Stomach (tissue), 9 donors: ENCODE data around the gene RNF130. TPM values are rescaled to one million over a fixed set of nuclear protein-coding genes. Genes with fewer than 3 reads are reported as not detected.

Experiments
- DNase-seq, 2 donors: peaks; one replicate each; pipeline versions ENCODE4 v3.0.0 to v3.0.0-alpha.2; 2013 to 2019
- H3K27ac ChIP-seq, 5 donors: fragments of 200-600 bp in 4 of 5; sonication (generic) in 4 of 5; one replicate each; pipeline ENCODE4 v1.5.1; 2013 to 2019; ENCODE audit warnings: mild to moderate bottlenecking in 1 of 5, moderate library complexity in 1 of 5
- H3K27me3 ChIP-seq, 3 donors: fragments of 200-600 bp; sonication (generic); one replicate each; pipeline ENCODE4 v1.5.1; 2017 to 2019; ENCODE audit warnings: mixed run types in 1 of 3
- H3K36me3 ChIP-seq, 4 donors: fragments of 200-600 bp; sonication (generic); 1 replicate in 3 of 4; 2 replicates in 1 of 4; pipeline ENCODE4 v1.5.1; 2016 to 2019
- H3K4me1 ChIP-seq, 4 donors: fragments of 200-600 bp; sonication (generic); one replicate each; pipeline ENCODE4 v1.5.1; 2016 to 2019
- H3K4me3 ChIP-seq, 4 donors: fragments of 200-600 bp; sonication (generic) in 3 of 4; one replicate each; pipeline ENCODE4 v1.5.1; 2016 to 2019; ENCODE audit warnings: mild to moderate bottlenecking in 1 of 4
- H3K9me3 ChIP-seq, 4 donors: fragments of 200-600 bp; sonication (generic); one replicate each; pipeline ENCODE4 v1.5.1; 2016 to 2019
- CTCF ChIP-seq, 7 experiments: fragments of 450-650 bp in 4 of 7; fragments of 200-600 bp in 3 of 7; sonication (generic) in 3 of 7; IDR thresholded peaks; one replicate each; pipeline ENCODE4 v1.5.1; 2016 to 2019; ENCODE audit warnings: antibody characterized with exemption in 7 of 7, control low read depth in 2 of 7, mild to moderate bottlenecking in 1 of 7
- EP300 ChIP-seq: sonication (generic); formaldehyde crosslinking; IDR thresholded peaks from one replicate; pipeline ENCODE4 v1.6.1; 2017; ENCODE audit warnings: antibody characterized with exemption
- POLR2A ChIP-seq, 4 donors: fragments of 450-650 bp; IDR thresholded peaks; one replicate each; pipeline ENCODE4 v1.6.1; 2016; ENCODE audit warnings: antibody characterized with exemption in 4 of 4, control low read depth in 2 of 4, mild to moderate bottlenecking in 1 of 4, moderate library complexity in 1 of 4
- POLR2AphosphoS5 ChIP-seq, 3 donors: sonication (generic); formaldehyde crosslinking; IDR thresholded peaks; one replicate each; pipeline ENCODE4 v1.6.1; 2016; ENCODE audit warnings: antibody characterized with exemption in 3 of 3
- WGBS, 5 donors: extraction: QIAGEN DNeasy Blood & Tissue Kit in 3 of 5; methylation state at CpG; one replicate each; pipeline versions ENCODE4 v1.1.5 to v1.1.7; 2013 to 2018; 5-methylcytosine and 5-hydroxymethylcytosine counted together
- intact Hi-C: fragments of 100-400 bp; cut with DNase I; formaldehyde crosslinking; loops from one replicate; pipeline ENCODE4 v1.15.1; 2023; ENCODE audit warnings: low total_unique reads
- polyA plus RNA-seq, 3 donors: library from polyadenylated mRNA; stranded (reverse); fragments of 200-250 nt; gene quantifications; one replicate each; pipeline ENCODE4 v1.2.3, GENCODE V29; 2013
- total RNA-seq, 5 donors: library from RNA; depleted of rRNA; stranded (reverse); fragments of >200 nt; gene quantifications; one replicate each; pipeline versions ENCODE4 v1.1.0 to v1.2.3, GENCODE V29; 2014 to 2016
- donor health status: healthy with polysubstance abuse.
- donor health status: Bipolar disorder and iron deficiency.
- donor health status: healthy.

Gene RNF130
- total and polyA plus RNA-seq, 8 donors, result 27.0 to 87.8 (median 56.1) TPM

- Histone ChIP-seq H3K36me3 (no peaks in the 10 kb centered on the region), H3K27me3 (no peaks in the 10 kb centered on the region), H3K4me1 (peaks cover 10 to 47% (median 34%) of the 10 kb centered on the region in 4 donors), H3K9me3 (no peaks in the 10 kb centered on the region), H3K4me3 (peak overlapping the region; percentile 86 to 96 (median 93)), H3K27ac (peak overlapping the region; percentile 95 to 99 (median 97))
- WGBS, 5 donors, result 1 to 2% (median 2%) methylated on average over 40 to 48 of the region's 48 CpGs
- no peak for TF ChIP-seq CTCF (IDR thresholded peaks at IDR 0.05)
- TF ChIP-seq POLR2AphosphoS5 (IDR thresholded peaks at IDR 0.05), result no peak
- TF ChIP-seq POLR2A (IDR thresholded peaks at IDR 0.05), result no peak
- TF ChIP-seq EP300, result no peak
- DNase-seq, result peak; percentile 36 to 70
- intact Hi-C loops, result no loop called here
These were observed 616 bp downstream of the RNF130 start for GRCh38 chr5:180070756-180071530.

- DNase-seq, result peak; percentile 56 to 58
- H3K4me3 ChIP-seq, result peak overlapping the region; percentile 86 to 96 (median 93)
- peaks cover 10 to 47% (median 34%) of the 10 kb centered on the region in 4 donors for H3K4me1 ChIP-seq
- H3K36me3 ChIP-seq, result no peaks in the 10 kb centered on the region
- intact Hi-C loops, result no loop called here
- H3K9me3 ChIP-seq, result no peaks in the 10 kb centered on the region
- 20 to 49% (median 27%) methylated on average over 9 of the region's 9 CpGs for WGBS, 5 donors
- H3K27me3 ChIP-seq, result no peaks in the 10 kb centered on the region
- H3K27ac ChIP-seq, result peak overlapping the region; percentile 43 to 99 (median 95)
- TF ChIP-seq POLR2AphosphoS5 (IDR thresholded peaks at IDR 0.05), result peak in 2 of 3 donors; percentile 60 to 65
- peak in 1 of 4 donors; percentile 20 for TF ChIP-seq POLR2A (IDR thresholded peaks at IDR 0.05)
- no peak for TF ChIP-seq CTCF (IDR thresholded peaks at IDR 0.05)
- no peak for TF ChIP-seq EP300
These were observed 1.8 kb downstream of the RNF130 start for GRCh38 chr5:180069589-180070247.

GRCh38 chr5:180068519-180069090 is 3.0 kb downstream of the RNF130 start:
- Histone ChIP-seq H3K4me1 (peaks cover 10 to 47% (median 34%) of the 10 kb centered on the region in 4 donors), H3K27ac (peak overlapping the region in 2 of 5 donors; percentile 2 to 99), H3K27me3 (no peaks in the 10 kb centered on the region), H3K36me3 (no peaks in the 10 kb centered on the region), H3K4me3 (peak overlapping the region in 1 of 4 donors; percentile 1), H3K9me3 (no peaks in the 10 kb centered on the region)
- WGBS, 5 donors, result 27 to 45% (median 34%) methylated on average over 6 of the region's 6 CpGs
- intact Hi-C loops, result no loop called here
- no peak for TF ChIP-seq EP300
- TF ChIP-seq POLR2AphosphoS5 (IDR thresholded peaks at IDR 0.05), result no peak
- TF ChIP-seq POLR2A (IDR thresholded peaks at IDR 0.05), result no peak
- no peak for TF ChIP-seq CTCF (IDR thresholded peaks at IDR 0.05)
- no peak for DNase-seq

- intact Hi-C loops, result no loop called here
- no peak for TF ChIP-seq CTCF (IDR thresholded peaks at IDR 0.05)
- no peak for TF ChIP-seq EP300
- no peak for TF ChIP-seq POLR2A (IDR thresholded peaks at IDR 0.05)
- TF ChIP-seq POLR2AphosphoS5 (IDR thresholded peaks at IDR 0.05), result no peak
- Histone ChIP-seq H3K4me1 (peaks cover 10 to 47% (median 34%) of the 10 kb centered on the region in 4 donors), H3K4me3 (peak overlapping the region in 1 of 4 donors; percentile 1), H3K27ac (peak overlapping the region in 1 of 5 donors; percentile 2), H3K27me3 (no peaks in the 10 kb centered on the region), H3K9me3 (no peaks in the 10 kb centered on the region), H3K36me3 (no peaks in the 10 kb centered on the region)
- 38 to 70% (median 48%) methylated on average over 4 of the region's 4 CpGs for WGBS, 5 donors
- DNase-seq, result no peak
These were observed 3.6 kb downstream of the RNF130 start for GRCh38 chr5:180067986-180068385.
